Stomach (tissue), 9 donors: ENCODE measurements around the gene ZNF518B. TPM values are rescaled to one million over a fixed set of nuclear protein-coding genes. Genes with fewer than 3 reads are reported as not detected.

ENCODE experiments used
- DNase-seq, 2 donors: peaks; one replicate each; pipeline versions ENCODE4 v3.0.0 to v3.0.0-alpha.2; 2013 to 2019
- H3K27ac ChIP-seq, 5 donors: fragments of 200-600 bp in 4 of 5; sonication (generic) in 4 of 5; one replicate each; pipeline ENCODE4 v1.5.1; 2013 to 2019; ENCODE audit warnings: mild to moderate bottlenecking in 1 of 5, moderate library complexity in 1 of 5
- H3K27me3 ChIP-seq, 3 donors: fragments of 200-600 bp; sonication (generic); one replicate each; pipeline ENCODE4 v1.5.1; 2017 to 2019; ENCODE audit warnings: mixed run types in 1 of 3
- H3K36me3 ChIP-seq, 4 donors: fragments of 200-600 bp; sonication (generic); 1 replicate in 3 of 4; 2 replicates in 1 of 4; pipeline ENCODE4 v1.5.1; 2016 to 2019
- H3K4me1 ChIP-seq, 4 donors: fragments of 200-600 bp; sonication (generic); one replicate each; pipeline ENCODE4 v1.5.1; 2016 to 2019
- H3K4me3 ChIP-seq, 4 donors: fragments of 200-600 bp; sonication (generic) in 3 of 4; one replicate each; pipeline ENCODE4 v1.5.1; 2016 to 2019; ENCODE audit warnings: mild to moderate bottlenecking in 1 of 4
- H3K9me3 ChIP-seq, 4 donors: fragments of 200-600 bp; sonication (generic); one replicate each; pipeline ENCODE4 v1.5.1; 2016 to 2019
- EP300 ChIP-seq: sonication (generic); formaldehyde crosslinking; IDR thresholded peaks from one replicate; pipeline ENCODE4 v1.6.1; 2017; ENCODE audit warnings: antibody characterized with exemption
- POLR2A ChIP-seq, 4 donors: fragments of 450-650 bp; IDR thresholded peaks; one replicate each; pipeline ENCODE4 v1.6.1; 2016; ENCODE audit warnings: antibody characterized with exemption in 4 of 4, control low read depth in 2 of 4, mild to moderate bottlenecking in 1 of 4, moderate library complexity in 1 of 4
- POLR2AphosphoS5 ChIP-seq, 3 donors: sonication (generic); formaldehyde crosslinking; IDR thresholded peaks; one replicate each; pipeline ENCODE4 v1.6.1; 2016; ENCODE audit warnings: antibody characterized with exemption in 3 of 3
- WGBS, 5 donors: extraction: QIAGEN DNeasy Blood & Tissue Kit in 3 of 5; methylation state at CpG; one replicate each; pipeline versions ENCODE4 v1.1.5 to v1.1.7; 2013 to 2018; 5-methylcytosine and 5-hydroxymethylcytosine counted together
- intact Hi-C: fragments of 100-400 bp; cut with DNase I; formaldehyde crosslinking; loops from one replicate; pipeline ENCODE4 v1.15.1; 2023; ENCODE audit warnings: low total_unique reads
- polyA plus RNA-seq, 3 donors: library from polyadenylated mRNA; stranded (reverse); fragments of 200-250 nt; gene quantifications; one replicate each; pipeline ENCODE4 v1.2.3, GENCODE V29; 2013
- total RNA-seq, 5 donors: library from RNA; depleted of rRNA; stranded (reverse); fragments of >200 nt; gene quantifications; one replicate each; pipeline versions ENCODE4 v1.1.0 to v1.2.3, GENCODE V29; 2014 to 2016
- TF ChIP-seq, protein P1 (sequence below), 7 experiments: fragments of 450-650 bp in 4 of 7; fragments of 200-600 bp in 3 of 7; sonication (generic) in 3 of 7; IDR thresholded peaks; one replicate each; pipeline ENCODE4 v1.5.1; 2016 to 2019; ENCODE audit warnings: antibody characterized with exemption in 7 of 7, control low read depth in 2 of 7, mild to moderate bottlenecking in 1 of 7
- donor health status: healthy with polysubstance abuse.
- donor health status: Bipolar disorder and iron deficiency.
- donor health status: healthy.

The ZNF518B gene
- total and polyA plus RNA-seq, 8 donors = 3.5 to 40.6 (median 8.3) TPM

DNA sequence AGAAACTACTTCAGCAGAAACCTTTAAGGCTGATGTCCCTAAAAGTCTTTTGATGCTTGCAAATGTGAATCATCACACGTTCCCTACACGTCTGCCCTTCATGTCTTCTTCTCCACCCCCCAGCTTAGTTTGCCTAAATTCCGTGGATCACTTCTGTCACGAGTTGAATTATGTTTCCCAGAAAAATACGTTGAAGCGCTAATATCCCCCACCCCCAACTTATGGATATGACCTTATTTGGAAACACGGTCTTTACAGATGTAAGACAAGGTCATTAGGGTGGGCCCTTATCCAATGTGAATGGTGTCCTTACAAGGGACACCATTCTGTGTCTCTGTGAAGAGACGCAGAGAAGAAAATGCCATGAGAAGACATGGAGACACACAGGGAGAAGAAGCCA is 2.1 kb upstream of the ZNF518B start:
- 88 to 96% (median 89%) methylated on average over 8 of the region's 8 CpGs for WGBS, 5 donors
- H3K9me3 ChIP-seq = peaks cover 0 to 14% (median 2%) of the 10 kb centered on the region in 4 donors
- H3K4me1 ChIP-seq = peaks cover 13 to 29% (median 22%) of the 10 kb centered on the region in 4 donors
- TF ChIP-seq POLR2AphosphoS5 (IDR thresholded peaks at IDR 0.05) (no peak), EP300 (no peak), POLR2A (IDR thresholded peaks at IDR 0.05) (no peak)
- TF ChIP-seq, protein P1, sequence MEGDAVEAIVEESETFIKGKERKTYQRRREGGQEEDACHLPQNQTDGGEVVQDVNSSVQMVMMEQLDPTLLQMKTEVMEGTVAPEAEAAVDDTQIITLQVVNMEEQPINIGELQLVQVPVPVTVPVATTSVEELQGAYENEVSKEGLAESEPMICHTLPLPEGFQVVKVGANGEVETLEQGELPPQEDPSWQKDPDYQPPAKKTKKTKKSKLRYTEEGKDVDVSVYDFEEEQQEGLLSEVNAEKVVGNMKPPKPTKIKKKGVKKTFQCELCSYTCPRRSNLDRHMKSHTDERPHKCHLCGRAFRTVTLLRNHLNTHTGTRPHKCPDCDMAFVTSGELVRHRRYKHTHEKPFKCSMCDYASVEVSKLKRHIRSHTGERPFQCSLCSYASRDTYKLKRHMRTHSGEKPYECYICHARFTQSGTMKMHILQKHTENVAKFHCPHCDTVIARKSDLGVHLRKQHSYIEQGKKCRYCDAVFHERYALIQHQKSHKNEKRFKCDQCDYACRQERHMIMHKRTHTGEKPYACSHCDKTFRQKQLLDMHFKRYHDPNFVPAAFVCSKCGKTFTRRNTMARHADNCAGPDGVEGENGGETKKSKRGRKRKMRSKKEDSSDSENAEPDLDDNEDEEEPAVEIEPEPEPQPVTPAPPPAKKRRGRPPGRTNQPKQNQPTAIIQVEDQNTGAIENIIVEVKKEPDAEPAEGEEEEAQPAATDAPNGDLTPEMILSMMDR (IDR thresholded peaks at IDR 0.05) = no peak
- no peak overlapping the region for H3K4me3 ChIP-seq
- H3K27me3 ChIP-seq = peaks cover 8 to 48% (median 22%) of the 10 kb centered on the region in 3 donors
- peaks cover 0 to 8% (median 6%) of the 10 kb centered on the region in 4 donors for H3K36me3 ChIP-seq
- DNase-seq = no peak
- intact Hi-C loops = no loop called here
- H3K27ac ChIP-seq = no peak overlapping the region

DNA sequence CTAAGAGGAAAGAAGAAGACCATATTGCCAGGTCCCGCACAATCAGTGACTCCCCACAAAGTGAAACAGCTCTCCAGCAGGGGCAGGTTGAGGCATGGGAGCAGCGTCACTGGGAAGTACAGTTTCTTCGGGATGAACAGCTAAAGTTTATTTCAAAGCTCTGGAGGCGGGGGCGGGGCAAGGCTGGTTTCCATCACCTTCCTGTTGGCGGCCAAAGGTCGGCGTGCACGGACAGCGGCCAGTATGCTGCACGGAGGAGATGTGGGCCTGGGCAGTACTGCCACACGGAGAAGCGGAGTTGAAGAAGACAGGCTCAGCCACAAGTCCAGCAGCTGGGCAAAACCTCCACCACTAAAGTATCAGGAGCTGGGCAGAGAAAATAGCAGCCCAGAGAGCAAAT is 951 bp upstream of the ZNF518B start:
- Histone ChIP-seq H3K4me3 (no peak overlapping the region), H3K27ac (no peak overlapping the region), H3K36me3 (peaks cover 0 to 20% (median 14%) of the 10 kb centered on the region in 4 donors), H3K27me3 (peaks cover 8 to 37% (median 22%) of the 10 kb centered on the region in 3 donors), H3K4me1 (peaks cover 13 to 29% (median 22%) of the 10 kb centered on the region in 4 donors), H3K9me3 (peaks cover 0 to 14% (median 2%) of the 10 kb centered on the region in 4 donors)
- intact Hi-C loops = no loop called here
- peak in 1 of 2 donors; percentile 20 for DNase-seq
- WGBS, 5 donors = 63 to 72% (median 66%) methylated on average over 10 to 13 of the region's 13 CpGs
- TF ChIP-seq POLR2A (IDR thresholded peaks at IDR 0.05) (no peak), POLR2AphosphoS5 (IDR thresholded peaks at IDR 0.05) (no peak), EP300 (no peak)
- TF ChIP-seq, protein P1 (IDR thresholded peaks at IDR 0.05) = no peak

DNA sequence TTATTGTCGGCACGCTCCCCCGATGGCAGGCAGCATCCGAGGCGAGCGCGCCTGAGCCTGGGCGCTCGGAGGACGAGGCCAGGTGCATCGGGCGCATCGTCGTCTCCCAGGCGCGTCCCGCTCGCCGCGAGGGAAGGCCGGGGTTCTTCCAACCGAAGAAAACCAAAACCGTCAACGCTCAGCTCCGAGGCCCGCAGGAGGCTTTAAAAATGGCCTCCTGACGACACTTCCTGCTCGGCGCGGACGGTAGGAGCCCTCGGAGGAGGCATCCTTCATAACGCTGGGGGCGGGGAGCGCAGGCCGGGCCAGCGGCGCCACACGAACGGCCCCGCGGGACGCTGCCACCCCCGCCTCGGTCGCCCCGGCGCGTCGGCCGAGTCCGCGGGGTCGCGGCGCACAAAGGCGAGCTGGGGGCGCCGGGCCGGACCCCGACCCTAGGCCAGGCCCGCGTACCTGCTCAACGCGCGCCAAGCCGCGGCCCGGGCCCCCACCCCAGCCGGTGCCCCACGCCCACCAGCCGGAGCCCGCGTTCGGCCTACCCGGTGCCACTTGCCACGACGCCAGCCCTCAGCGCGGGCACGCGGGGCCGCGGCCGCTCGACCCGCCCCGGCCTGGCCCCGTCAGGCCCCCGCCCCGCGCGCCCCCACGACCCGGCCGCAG is 501 bp downstream of the ZNF518B start:
- TF ChIP-seq POLR2AphosphoS5 (IDR thresholded peaks at IDR 0.05) (no peak), EP300 (no peak), POLR2A (IDR thresholded peaks at IDR 0.05) (no peak)
- TF ChIP-seq, protein P1 (IDR thresholded peaks at IDR 0.05) = no peak
- Histone ChIP-seq H3K36me3 (peaks cover 3 to 34% (median 28%) of the 10 kb centered on the region in 4 donors), H3K4me1 (peaks cover 12 to 27% (median 21%) of the 10 kb centered on the region in 4 donors), H3K27me3 (peaks cover 2 to 22% (median 16%) of the 10 kb centered on the region in 3 donors), H3K4me3 (peak overlapping the region; percentile 60 to 64 (median 62)), H3K27ac (peak overlapping the region in 4 of 5 donors; percentile 53 to 83 (median 69)), H3K9me3 (peaks cover 0 to 8% (median 2%) of the 10 kb centered on the region in 4 donors)
- DNase-seq = peak; percentile 50 to 87
- 3 to 25% (median 7%) methylated on average over 11 to 96 of the region's 96 CpGs for whole genome bisulfite sequencing, 5 donors
- intact Hi-C loops = no loop called here

DNA sequence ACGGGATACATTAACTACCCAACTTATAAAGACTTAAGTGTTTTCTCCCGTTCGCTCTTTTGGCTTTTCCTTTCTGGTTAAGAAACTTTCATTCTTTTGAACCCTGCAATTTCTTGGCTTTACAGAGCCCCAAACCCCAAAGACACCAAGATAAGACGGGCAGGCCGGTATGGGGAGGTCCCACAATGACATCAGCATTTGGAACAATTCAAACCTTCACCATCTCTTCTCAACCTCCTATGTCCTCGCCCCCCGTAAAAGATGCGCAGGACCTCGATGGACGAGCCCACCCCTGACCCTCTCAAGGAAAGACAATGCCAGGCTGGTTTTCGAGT is 999 bp downstream of the ZNF518B start:
- peak overlapping the region; percentile 60 to 64 (median 62) for H3K4me3 ChIP-seq
- H3K27ac ChIP-seq = peak overlapping the region in 3 of 5 donors; percentile 53 to 83 (median 75)
- DNase-seq = no peak
- intact Hi-C loops = no loop called here
- TF ChIP-seq POLR2A (IDR thresholded peaks at IDR 0.05) (no peak), EP300 (no peak), POLR2AphosphoS5 (IDR thresholded peaks at IDR 0.05) (no peak)
- TF ChIP-seq, protein P1 (IDR thresholded peaks at IDR 0.05) = no peak
- 40 to 53% (median 42%) methylated on average over 11 of the region's 11 CpGs for WGBS, 5 donors
- peaks cover 0 to 17% (median 11%) of the 10 kb centered on the region in 3 donors for H3K27me3 ChIP-seq
- peaks cover 0 to 8% (median 1%) of the 10 kb centered on the region in 4 donors for H3K9me3 ChIP-seq
- peaks cover 3 to 39% (median 30%) of the 10 kb centered on the region in 4 donors for H3K36me3 ChIP-seq
- peaks cover 7 to 22% (median 17%) of the 10 kb centered on the region in 4 donors for H3K4me1 ChIP-seq
